ENCODE measurements around the gene ZNF865.

The ZNF865 gene

DNA sequence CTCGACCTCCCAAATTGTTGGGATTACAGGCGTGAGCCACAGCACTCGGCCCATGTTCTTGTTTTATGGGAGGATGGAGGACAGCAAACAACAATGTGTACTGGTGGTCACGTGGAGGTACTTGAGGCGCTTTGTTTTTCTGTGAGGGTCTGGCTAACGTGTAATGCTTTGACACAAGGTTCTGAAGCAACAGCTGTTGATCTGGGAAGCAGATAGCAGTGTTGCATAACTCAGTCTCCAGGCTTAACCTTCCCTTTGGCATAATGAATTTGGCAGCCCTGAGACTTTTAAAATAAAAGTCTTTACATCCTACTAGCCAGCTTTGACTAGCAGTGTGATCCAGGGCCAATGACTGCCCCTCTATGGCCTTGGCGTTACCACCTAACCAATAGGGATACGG lies 28.4 kb downstream of the ZNF865 start:
- H3K27me3 ChIP-seq (ENCODE audit: insufficient read depth, insufficient read length), result no peaks in the 10 kb centered on the region
- no peak for TF ChIP-seq YY1 (IDR thresholded peaks at IDR 0.05; ENCODE audit: insufficient read depth, insufficient read length)
- TF ChIP-seq ZNF274 (IDR thresholded peaks at IDR 0.05; ENCODE audit: low read depth, low read length), result no peak
- TF ChIP-seq SUZ12 (IDR thresholded peaks at IDR 0.05; ENCODE audit: extremely low read depth, insufficient read depth, insufficient read length), result no peak
- peaks cover 7% of the 10 kb centered on the region for H3K4me1 ChIP-seq (ENCODE audit: insufficient read depth, insufficient read length)
- peaks cover 16% of the 10 kb centered on the region for H3K36me3 ChIP-seq (ENCODE audit: insufficient read depth, insufficient read length, low read length)
- no peaks in the 10 kb centered on the region for H3K9me3 ChIP-seq (ENCODE audit: insufficient read depth, low read length)
- H3K4me3 ChIP-seq (ENCODE audit: insufficient read length, low read depth), result no peak overlapping the region
- no peak for DNase-seq (ENCODE audit: low read depth, low spot score)
- peak overlapping the region; percentile 26 for H3K9ac ChIP-seq (ENCODE audit: insufficient read length, low read depth)

DNA sequence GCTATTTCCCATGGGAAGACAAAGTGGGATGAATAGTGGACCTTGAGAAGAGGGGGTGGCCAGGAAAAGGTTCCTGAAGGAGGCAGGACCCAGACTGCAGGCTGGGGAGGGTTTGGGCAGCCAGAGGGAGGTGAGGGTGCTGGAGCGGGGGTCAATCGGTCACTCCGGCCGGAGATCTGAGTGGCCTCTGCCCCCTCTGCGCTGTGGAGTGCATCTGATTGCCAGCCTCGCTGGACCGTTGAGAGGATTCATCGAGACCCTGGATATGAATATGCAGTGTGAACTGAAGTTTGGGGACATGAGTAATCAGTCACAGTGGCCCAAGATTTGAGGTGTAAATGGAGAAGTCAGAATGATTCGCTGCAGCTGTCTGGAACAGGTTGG lies 29.9 kb downstream of the ZNF865 start:
- no peaks in the 10 kb centered on the region for H3K9me3 ChIP-seq (ENCODE audit: insufficient read depth, low read length)
- H3K36me3 ChIP-seq (ENCODE audit: insufficient read depth, insufficient read length, low read length), result peaks cover 19% of the 10 kb centered on the region
- DNase-seq (ENCODE audit: low read depth, low spot score), result no peak
- H3K4me1 ChIP-seq (ENCODE audit: insufficient read depth, insufficient read length), result peaks cover 11% of the 10 kb centered on the region
- H3K9ac ChIP-seq (ENCODE audit: insufficient read length, low read depth), result peak overlapping the region; percentile 94
- TF ChIP-seq SUZ12 (IDR thresholded peaks at IDR 0.05; ENCODE audit: extremely low read depth, insufficient read depth, insufficient read length) (no peak), YY1 (IDR thresholded peaks at IDR 0.05; ENCODE audit: insufficient read depth, insufficient read length) (no peak), ZNF274 (IDR thresholded peaks at IDR 0.05; ENCODE audit: low read depth, low read length) (no peak)
- H3K27me3 ChIP-seq (ENCODE audit: insufficient read depth, insufficient read length), result no peaks in the 10 kb centered on the region
- peak overlapping the region; percentile 93 for H3K4me3 ChIP-seq (ENCODE audit: insufficient read length, low read depth)

DNA sequence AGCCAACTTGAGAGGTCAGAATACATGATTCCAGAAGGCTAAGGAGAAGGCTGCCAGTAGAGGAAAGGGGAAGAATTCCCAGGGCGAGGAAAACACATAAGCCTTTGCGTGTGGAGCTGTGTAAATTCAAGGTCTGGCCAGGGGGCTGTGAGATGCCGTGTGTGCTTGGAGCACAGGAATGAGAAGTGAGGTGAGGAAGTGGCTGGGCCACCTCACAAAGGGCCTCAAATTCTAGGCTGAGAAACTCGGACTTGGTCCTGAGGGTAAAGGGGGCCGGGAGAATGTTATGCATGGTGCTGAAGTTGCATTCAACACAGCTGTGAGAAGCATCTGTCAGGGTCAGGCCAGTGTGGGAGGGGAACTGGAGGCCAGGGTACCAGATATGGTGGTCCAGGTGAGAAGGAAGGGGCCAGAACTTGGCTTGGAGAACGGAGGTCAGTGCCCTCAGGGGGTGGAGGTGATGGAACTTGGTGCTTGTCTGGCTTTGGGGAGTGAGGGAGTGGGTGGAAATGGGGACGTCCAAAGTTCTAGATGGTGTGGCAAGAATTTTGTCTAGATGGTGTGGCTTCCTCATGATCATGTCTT lies 30.5 kb downstream of the ZNF865 start:
- Histone ChIP-seq H3K4me1 (ENCODE audit: insufficient read depth, insufficient read length) (peaks cover 12% of the 10 kb centered on the region), H3K36me3 (ENCODE audit: insufficient read depth, insufficient read length, low read length) (peaks cover 19% of the 10 kb centered on the region), H3K9ac (ENCODE audit: insufficient read length, low read depth) (peak overlapping the region; percentile 94), H3K4me3 (ENCODE audit: insufficient read length, low read depth) (peak overlapping the region; percentile 93), H3K9me3 (ENCODE audit: insufficient read depth, low read length) (no peaks in the 10 kb centered on the region), H3K27me3 (ENCODE audit: insufficient read depth, insufficient read length) (no peaks in the 10 kb centered on the region)
- TF ChIP-seq YY1 (IDR thresholded peaks at IDR 0.05; ENCODE audit: insufficient read depth, insufficient read length), result no peak
- TF ChIP-seq SUZ12 (IDR thresholded peaks at IDR 0.05; ENCODE audit: extremely low read depth, insufficient read depth, insufficient read length), result no peak
- no peak for TF ChIP-seq ZNF274 (IDR thresholded peaks at IDR 0.05; ENCODE audit: low read depth, low read length)
- DNase-seq (ENCODE audit: low read depth, low spot score), result no peak

DNA sequence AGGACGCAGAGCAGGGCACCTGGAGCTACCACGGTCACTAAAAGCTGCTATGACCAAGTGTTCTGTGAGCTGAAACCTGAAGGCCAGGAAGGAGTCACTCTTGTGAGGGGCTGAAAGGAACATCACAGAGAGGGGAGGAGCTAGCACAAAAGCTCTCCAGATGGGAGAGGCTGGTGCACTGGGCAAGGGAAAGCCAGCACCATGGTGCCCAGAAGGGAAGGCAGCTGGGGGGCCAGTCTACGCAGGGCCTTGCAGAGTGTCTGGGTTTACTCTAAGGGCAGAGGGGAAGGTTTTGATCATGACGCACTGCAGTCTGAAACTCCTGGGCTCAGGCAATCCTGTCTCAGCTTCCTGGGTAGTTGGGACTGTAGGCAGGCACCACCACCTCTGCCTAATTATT lies 31.3 kb downstream of the ZNF865 start:
- TF ChIP-seq YY1 (IDR thresholded peaks at IDR 0.05; ENCODE audit: insufficient read depth, insufficient read length), result no peak
- no peak for TF ChIP-seq ZNF274 (IDR thresholded peaks at IDR 0.05; ENCODE audit: low read depth, low read length)
- TF ChIP-seq SUZ12 (IDR thresholded peaks at IDR 0.05; ENCODE audit: extremely low read depth, insufficient read depth, insufficient read length), result no peak
- no peak overlapping the region for H3K4me3 ChIP-seq (ENCODE audit: insufficient read length, low read depth)
- no peaks in the 10 kb centered on the region for H3K9me3 ChIP-seq (ENCODE audit: insufficient read depth, low read length)
- no peak for DNase-seq (ENCODE audit: low read depth, low spot score)
- H3K4me1 ChIP-seq (ENCODE audit: insufficient read depth, insufficient read length), result peaks cover 12% of the 10 kb centered on the region
- H3K36me3 ChIP-seq (ENCODE audit: insufficient read depth, insufficient read length, low read length), result peaks cover 19% of the 10 kb centered on the region
- H3K27me3 ChIP-seq (ENCODE audit: insufficient read depth, insufficient read length), result no peaks in the 10 kb centered on the region
- no peak overlapping the region for H3K9ac ChIP-seq (ENCODE audit: insufficient read length, low read depth)

DNA sequence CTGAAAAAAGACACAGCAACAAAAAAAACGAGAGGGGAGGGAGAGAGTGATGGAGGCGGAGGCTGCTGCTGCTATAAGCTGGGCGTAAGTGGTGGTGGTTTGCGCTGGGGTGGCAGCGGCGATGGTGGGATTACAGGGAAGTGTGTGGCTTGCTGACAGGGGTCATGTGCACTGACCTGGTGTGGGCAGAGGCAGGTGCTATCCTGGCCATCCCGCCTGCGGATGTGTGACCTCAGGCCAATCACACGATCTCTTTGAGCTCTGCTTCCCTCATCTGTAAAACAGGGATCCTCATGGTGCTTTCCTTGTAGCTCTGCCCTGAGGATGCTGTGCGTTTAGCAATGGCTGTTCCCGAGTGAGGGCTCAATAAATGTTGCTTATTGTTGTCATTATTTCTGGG lies 32.1 kb downstream of the ZNF865 start:
- no peak for TF ChIP-seq SUZ12 (IDR thresholded peaks at IDR 0.05; ENCODE audit: extremely low read depth, insufficient read depth, insufficient read length)
- no peak for TF ChIP-seq ZNF274 (IDR thresholded peaks at IDR 0.05; ENCODE audit: low read depth, low read length)
- no peak for TF ChIP-seq YY1 (IDR thresholded peaks at IDR 0.05; ENCODE audit: insufficient read depth, insufficient read length)
- no peak overlapping the region for H3K4me3 ChIP-seq (ENCODE audit: insufficient read length, low read depth)
- DNase-seq (ENCODE audit: low read depth, low spot score), result no peak
- no peak overlapping the region for H3K9ac ChIP-seq (ENCODE audit: insufficient read length, low read depth)
- H3K27me3 ChIP-seq (ENCODE audit: insufficient read depth, insufficient read length), result no peaks in the 10 kb centered on the region
- peaks cover 19% of the 10 kb centered on the region for H3K36me3 ChIP-seq (ENCODE audit: insufficient read depth, insufficient read length, low read length)
- no peaks in the 10 kb centered on the region for H3K9me3 ChIP-seq (ENCODE audit: insufficient read depth, low read length)
- H3K4me1 ChIP-seq (ENCODE audit: insufficient read depth, insufficient read length), result peaks cover 12% of the 10 kb centered on the region

DNA sequence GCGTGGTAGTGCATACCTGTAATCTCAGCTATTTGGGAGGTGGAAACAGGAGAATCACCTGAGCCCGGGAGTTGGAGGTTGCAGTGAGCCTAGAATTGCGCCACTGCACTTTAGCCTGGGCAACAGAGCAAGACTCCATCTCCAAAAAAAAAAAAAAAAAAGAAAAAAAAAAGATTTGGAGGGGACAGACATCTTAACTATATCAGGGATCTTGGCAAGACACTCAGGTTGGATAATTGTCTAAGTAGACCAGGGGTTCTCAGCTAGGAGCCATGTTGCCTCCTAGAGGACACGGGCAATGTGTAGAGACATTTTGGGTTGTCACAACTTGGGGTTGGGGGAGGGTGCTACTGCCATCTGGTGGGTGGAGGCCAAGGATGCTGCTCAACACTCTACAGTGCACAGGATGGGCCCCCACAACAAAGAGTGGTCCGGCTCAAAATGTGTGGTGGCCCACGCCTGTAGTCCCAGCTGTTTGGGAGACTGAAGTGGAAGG lies 33.5 kb downstream of the ZNF865 start:
- peaks cover 14% of the 10 kb centered on the region for H3K4me1 ChIP-seq (ENCODE audit: insufficient read depth, insufficient read length)
- peaks cover 19% of the 10 kb centered on the region for H3K36me3 ChIP-seq (ENCODE audit: insufficient read depth, insufficient read length, low read length)
- no peak for DNase-seq (ENCODE audit: low read depth, low spot score)
- no peaks in the 10 kb centered on the region for H3K27me3 ChIP-seq (ENCODE audit: insufficient read depth, insufficient read length)
- H3K4me3 ChIP-seq (ENCODE audit: insufficient read length, low read depth), result no peak overlapping the region
- no peak overlapping the region for H3K9ac ChIP-seq (ENCODE audit: insufficient read length, low read depth)
- H3K9me3 ChIP-seq (ENCODE audit: insufficient read depth, low read length), result no peaks in the 10 kb centered on the region
- TF ChIP-seq ZNF274 (IDR thresholded peaks at IDR 0.05; ENCODE audit: low read depth, low read length) (no peak), YY1 (IDR thresholded peaks at IDR 0.05; ENCODE audit: insufficient read depth, insufficient read length) (no peak), SUZ12 (IDR thresholded peaks at IDR 0.05; ENCODE audit: extremely low read depth, insufficient read depth, insufficient read length) (no peak)

DNA sequence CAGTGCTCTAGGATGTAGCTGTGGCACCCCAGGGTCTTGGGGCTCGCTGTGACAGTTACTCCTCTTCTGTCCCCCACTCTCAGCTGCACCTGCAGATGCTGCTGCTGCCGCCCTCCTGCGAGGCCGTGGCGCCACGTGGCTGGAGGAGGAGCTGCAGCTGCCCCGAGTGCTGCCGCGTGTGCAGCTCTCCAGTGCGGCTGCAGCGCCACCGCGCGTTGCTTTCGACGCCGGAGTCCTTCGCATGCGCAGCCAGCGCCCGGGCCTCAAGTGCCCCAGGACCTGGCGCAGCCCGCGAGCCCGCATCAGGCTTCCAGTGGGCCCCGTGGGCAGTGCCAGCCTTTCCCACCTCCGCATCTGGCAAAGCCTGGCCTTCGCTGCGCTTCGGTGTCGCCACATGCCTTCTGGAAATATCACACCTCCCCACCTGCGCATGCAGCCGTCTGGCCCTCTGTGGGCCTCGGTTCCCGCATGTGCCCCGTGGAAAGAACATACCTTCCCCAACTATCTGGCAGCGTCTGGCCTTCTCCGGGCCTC lies 34.7 kb downstream of the ZNF865 start:
- H3K27me3 ChIP-seq (ENCODE audit: insufficient read depth, insufficient read length), result no peaks in the 10 kb centered on the region
- no peak for DNase-seq (ENCODE audit: low read depth, low spot score)

More for the DNA sequence above, 34.7 kb downstream of the ZNF865 start:
- peaks cover 29% of the 10 kb centered on the region for H3K36me3 ChIP-seq (ENCODE audit: insufficient read depth, insufficient read length, low read length)
- peak overlapping the region; percentile 72 for H3K4me3 ChIP-seq (ENCODE audit: insufficient read length, low read depth)
- TF ChIP-seq ZNF274 (IDR thresholded peaks at IDR 0.05; ENCODE audit: low read depth, low read length) (no peak), YY1 (IDR thresholded peaks at IDR 0.05; ENCODE audit: insufficient read depth, insufficient read length) (no peak), SUZ12 (IDR thresholded peaks at IDR 0.05; ENCODE audit: extremely low read depth, insufficient read depth, insufficient read length) (no peak)
- peak overlapping the region; percentile 71 for H3K9ac ChIP-seq (ENCODE audit: insufficient read length, low read depth)
- H3K9me3 ChIP-seq (ENCODE audit: insufficient read depth, low read length), result no peaks in the 10 kb centered on the region
- H3K4me1 ChIP-seq (ENCODE audit: insufficient read depth, insufficient read length), result peaks cover 20% of the 10 kb centered on the region

Measured in NT2/D1 (cell line).